Pancreas (tissue), 10 donors: ENCODE results near the gene IL17B. TPM values are rescaled to one million over a fixed set of nuclear protein-coding genes. Genes with fewer than 3 reads are reported as not detected.

Experiments used
- ATAC-seq, 4 donors: fragments of 200-7000 bp; cut with Tn5 transposase; one replicate each; pipeline versions ENCODE4 v1.8.0 to v1.9.1; 2020; ENCODE audit warnings: mild to moderate bottlenecking in 4 of 4, moderate library complexity in 4 of 4
- DNase-seq, 6 donors: peaks; one replicate each; pipeline ENCODE4 v3.0.0-alpha.2; 2020
- FAIRE-seq: peaks from 2 replicates; lab custom pipeline; 2012; peaks lifted over from hg19 to GRCh38; lab: Jason Lieb, UNC
- H3K27ac ChIP-seq, 4 donors: fragments of 200-600 bp; sonication (generic); 1 replicate in 3 of 4; 2 replicates in 1 of 4; pipeline versions ENCODE4 v1.5.0 to v1.8.0; 2020
- H3K27me3 ChIP-seq, 4 donors: fragments of 200-600 bp; one replicate each; pipeline ENCODE4 v1.8.0; 2021
- H3K36me3 ChIP-seq, 3 donors: fragments of 200-600 bp; sonication (generic) in 1 of 3; one replicate each; pipeline versions ENCODE4 v1.5.0 to v1.8.0; 2020 to 2021
- H3K4me1 ChIP-seq, 3 donors: fragments of 200-600 bp; one replicate each; pipeline ENCODE4 v1.8.0; 2021
- H3K4me3 ChIP-seq, 4 donors: fragments of 200-600 bp; sonication (generic) in 2 of 4; one replicate each; pipeline versions ENCODE4 v1.5.0 to v1.8.0; 2020 to 2021
- H3K9me3 ChIP-seq, 4 donors: fragments of 200-600 bp; one replicate each; pipeline ENCODE4 v1.8.0; 2021
- CTCF ChIP-seq, 4 donors: fragments of 200-600 bp; sonication (generic) in 3 of 4; IDR thresholded peaks; one replicate each; pipeline versions ENCODE4 v1.5.0 to v1.8.0; 2021; ENCODE audit warnings: antibody characterized with exemption in 4 of 4
- WGBS, 2 donors: extraction: QIAGEN DNeasy Blood & Tissue Kit; methylation state at CpG; one replicate each; pipeline ENCODE4 v1.1.7; 2013; 5-methylcytosine and 5-hydroxymethylcytosine counted together
- intact Hi-C, 3 donors: fragments of 100-400 bp; cut with DNase I; formaldehyde crosslinking; loops; one replicate each; pipeline versions ENCODE4 v1.11.1 to v1.14.2; 2022
- polyA plus RNA-seq, 2 donors: library from polyadenylated mRNA; stranded (reverse); fragments of 200-250 nt; gene quantifications; one replicate each; pipeline ENCODE4 v1.2.3, GENCODE V29; 2013
- total RNA-seq, 6 donors: library from RNA; stranded (reverse); fragmentation: NEBNext Ultra II Directional in 4 of 6; extraction: Animal tissue kit (Norgen Biotek cat#: 25700) in 4 of 6; gene quantifications; one replicate each; pipeline versions ENCODE4 v1.2.1 to v1.2.4, GENCODE V29; 2021 to 2023
- donor health status: healthy with polysubstance abuse.
- donor health status: DM: no; HTN: no; CAD: no; lungs with moderate emphysema.
- donor health status: DM: no; HTN: no; CAD: no.
- donor health status: control.
- donor health status: control.
- donor health status: Bipolar disorder and iron deficiency.
- donor health status: DM: yes; HTN: yes; CAD: no.
- donor health status: DM: no; HTN: no; CAD: no.
- donor health status: DM: no; HTN: no; CAD: no.
- donor health status: DM: yes; HTN: yes; CAD: no.

The IL17B gene
- total and polyA plus RNA-seq, 8 donors = not detected

GRCh38 chr5:149421834-149422233 lies 42.7 kb upstream of the IL17B start:
- TF ChIP-seq CTCF (IDR thresholded peaks at IDR 0.05) = no peak
- no peak for DNase-seq
- H3K27ac ChIP-seq = no peak overlapping the region
- peak in 1 of 4 donors; percentile 11 for ATAC-seq
- no peak for FAIRE-seq
- intact Hi-C loops = no loop called here
- H3K27me3 ChIP-seq = no peaks in the 10 kb centered on the region
- H3K9me3 ChIP-seq = no peaks in the 10 kb centered on the region
- H3K36me3 ChIP-seq = no peaks in the 10 kb centered on the region
- H3K4me1 ChIP-seq = no peaks in the 10 kb centered on the region
- 88 to 89% methylated on average over 5 of the region's 5 CpGs for WGBS, 2 donors
- H3K4me3 ChIP-seq = no peak overlapping the region

- Histone ChIP-seq H3K36me3 (no peaks in the 10 kb centered on the region), H3K27me3 (no peaks in the 10 kb centered on the region), H3K27ac (no peak overlapping the region), H3K9me3 (no peaks in the 10 kb centered on the region), H3K4me3 (no peak overlapping the region), H3K4me1 (no peaks in the 10 kb centered on the region)
- WGBS, 2 donors = 88 to 95% methylated on average over 7 of the region's 7 CpGs
- no peak for FAIRE-seq
- intact Hi-C loops = no loop called here
- DNase-seq = no peak
- ATAC-seq = no peak
- TF ChIP-seq CTCF (IDR thresholded peaks at IDR 0.05) = no peak
Measured at GRCh38 chr5:149421372-149421685, 42.2 kb upstream of the IL17B start.

GRCh38 chr5:149420545-149421371 lies 41.7 kb upstream of the IL17B start:
- no peaks in the 10 kb centered on the region for H3K27me3 ChIP-seq
- H3K27ac ChIP-seq = no peak overlapping the region
- no peaks in the 10 kb centered on the region for H3K36me3 ChIP-seq
- H3K4me1 ChIP-seq = no peaks in the 10 kb centered on the region
- FAIRE-seq (no peak), DNase-seq (no peak), ATAC-seq (no peak)
- WGBS, 2 donors = 81 to 84% methylated on average over 18 of the region's 18 CpGs
- intact Hi-C loops = no loop called here
- no peak overlapping the region for H3K4me3 ChIP-seq
- no peaks in the 10 kb centered on the region for H3K9me3 ChIP-seq
- no peak for TF ChIP-seq CTCF (IDR thresholded peaks at IDR 0.05)

GRCh38 chr5:149419859-149420544 lies 40.9 kb upstream of the IL17B start:
- Histone ChIP-seq H3K36me3 (no peaks in the 10 kb centered on the region), H3K4me1 (no peaks in the 10 kb centered on the region), H3K9me3 (no peaks in the 10 kb centered on the region), H3K4me3 (no peak overlapping the region), H3K27me3 (no peaks in the 10 kb centered on the region), H3K27ac (no peak overlapping the region)
- 64 to 71% methylated on average over 13 of the region's 13 CpGs for WGBS, 2 donors
- no peak for TF ChIP-seq CTCF (IDR thresholded peaks at IDR 0.05)
- intact Hi-C loops = no loop called here
- ATAC-seq (peak in 1 of 4 donors; percentile 6), DNase-seq (no peak), FAIRE-seq (no peak)

GRCh38 chr5:149419532-149419858 lies 40.4 kb upstream of the IL17B start:
- Histone ChIP-seq H3K4me1 (no peaks in the 10 kb centered on the region), H3K27ac (no peak overlapping the region)

More at GRCh38 chr5:149419532-149419858, 40.4 kb upstream of the IL17B start:
- intact Hi-C loops = no loop called here
- no peaks in the 10 kb centered on the region for H3K36me3 ChIP-seq
- H3K9me3 ChIP-seq = no peaks in the 10 kb centered on the region
- TF ChIP-seq CTCF (IDR thresholded peaks at IDR 0.05) = no peak
- no peak overlapping the region for H3K4me3 ChIP-seq
- DNase-seq = no peak
- ATAC-seq = no peak
- H3K27me3 ChIP-seq = no peaks in the 10 kb centered on the region
- no peak for FAIRE-seq
- 68 to 75% methylated on average over 3 of the region's 3 CpGs for WGBS, 2 donors
